Peyer's patch (tissue), 4 donors: ENCODE results near the gene ITGA5.

Experiments
- POLR2A ChIP-seq, 2 donors: fragments of 450-650 bp; IDR thresholded peaks; one replicate each; pipeline ENCODE4 v1.5.1; 2017; ENCODE audit warnings: antibody characterized with exemption in 2 of 2, mild to moderate bottlenecking in 2 of 2, moderate library complexity in 2 of 2
- TF ChIP-seq, protein P1 (sequence below), 6 experiments: fragments of 450-650 bp in 4 of 6; fragments of 200-600 bp in 2 of 6; sonication (generic) in 1 of 6; IDR thresholded peaks; one replicate each; pipeline ENCODE4 v1.5.1; 2017 to 2019; ENCODE audit warnings: antibody characterized with exemption in 6 of 6, mild to moderate bottlenecking in 3 of 6, moderate library complexity in 1 of 6

DNA sequence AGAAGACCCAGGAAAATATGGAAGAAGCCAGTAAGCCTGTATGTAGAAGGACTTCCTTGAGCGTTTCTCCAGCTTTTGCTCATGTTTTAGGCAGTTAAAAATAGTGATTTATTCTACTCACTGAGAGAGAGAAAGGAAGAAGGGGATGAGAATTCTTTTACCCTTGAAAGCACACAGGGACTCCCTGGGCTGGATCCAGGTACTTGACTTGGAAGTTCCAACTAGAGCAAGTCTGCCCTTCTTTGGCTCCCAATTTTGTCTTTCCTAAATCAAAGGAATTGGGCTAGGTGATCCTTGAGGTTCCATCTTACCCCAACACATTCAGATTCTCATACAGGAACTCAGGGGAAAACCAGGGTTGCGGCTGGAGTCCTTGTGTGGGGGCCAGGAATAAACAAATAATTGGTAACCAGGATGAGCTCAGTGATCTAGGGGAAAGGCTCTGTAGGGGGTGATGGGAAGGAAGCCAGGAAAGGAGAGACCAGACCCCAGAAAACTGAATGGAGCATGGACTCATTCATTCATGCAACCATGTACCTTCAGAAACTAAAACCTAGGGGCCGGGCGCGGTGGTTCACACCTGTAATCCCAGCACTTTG, 11.5 kb upstream of the ITGA5 start:
- TF ChIP-seq, protein P1, sequence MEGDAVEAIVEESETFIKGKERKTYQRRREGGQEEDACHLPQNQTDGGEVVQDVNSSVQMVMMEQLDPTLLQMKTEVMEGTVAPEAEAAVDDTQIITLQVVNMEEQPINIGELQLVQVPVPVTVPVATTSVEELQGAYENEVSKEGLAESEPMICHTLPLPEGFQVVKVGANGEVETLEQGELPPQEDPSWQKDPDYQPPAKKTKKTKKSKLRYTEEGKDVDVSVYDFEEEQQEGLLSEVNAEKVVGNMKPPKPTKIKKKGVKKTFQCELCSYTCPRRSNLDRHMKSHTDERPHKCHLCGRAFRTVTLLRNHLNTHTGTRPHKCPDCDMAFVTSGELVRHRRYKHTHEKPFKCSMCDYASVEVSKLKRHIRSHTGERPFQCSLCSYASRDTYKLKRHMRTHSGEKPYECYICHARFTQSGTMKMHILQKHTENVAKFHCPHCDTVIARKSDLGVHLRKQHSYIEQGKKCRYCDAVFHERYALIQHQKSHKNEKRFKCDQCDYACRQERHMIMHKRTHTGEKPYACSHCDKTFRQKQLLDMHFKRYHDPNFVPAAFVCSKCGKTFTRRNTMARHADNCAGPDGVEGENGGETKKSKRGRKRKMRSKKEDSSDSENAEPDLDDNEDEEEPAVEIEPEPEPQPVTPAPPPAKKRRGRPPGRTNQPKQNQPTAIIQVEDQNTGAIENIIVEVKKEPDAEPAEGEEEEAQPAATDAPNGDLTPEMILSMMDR (IDR thresholded peaks at IDR 0.05), result no peak
- no peak for TF ChIP-seq POLR2A (IDR thresholded peaks at IDR 0.05)
